Upper lobe of right lung (tissue), 1 donor: Measurements from ENCODE around the gene TAS1R3. TPM values are rescaled to one million over a fixed set of nuclear protein-coding genes. Genes with fewer than 3 reads are reported as not detected.

Experiments
- ATAC-seq: fragments of 200-7000 bp; cut with Tn5 transposase; one replicate; pipeline ENCODE4 v1.9.1; 2020; ENCODE audit warnings: mild to moderate bottlenecking, moderate library complexity
- DNase-seq: peaks from one replicate; pipeline ENCODE4 v3.0.0-alpha.2; 2020
- H3K27ac ChIP-seq: fragments of 200-600 bp; one replicate; pipeline ENCODE4 v1.8.0; 2022
- H3K27me3 ChIP-seq: fragments of 200-600 bp; one replicate; pipeline ENCODE4 v1.8.0; 2022; ENCODE audit warnings: mild to moderate bottlenecking
- H3K36me3 ChIP-seq: fragments of 200-600 bp; one replicate; pipeline ENCODE4 v1.8.0; 2022
- H3K4me1 ChIP-seq: fragments of 200-600 bp; one replicate; pipeline ENCODE4 v1.8.0; 2022
- H3K4me3 ChIP-seq: fragments of 200-600 bp; one replicate; pipeline ENCODE4 v1.8.0; 2022; ENCODE audit warnings: mild to moderate bottlenecking
- H3K9me3 ChIP-seq: fragments of 200-600 bp; one replicate; pipeline ENCODE4 v1.8.0; 2022
- CTCF ChIP-seq: fragments of 200-600 bp; IDR thresholded peaks from one replicate; pipeline ENCODE4 v1.8.0; 2022; ENCODE audit warnings: antibody characterized with exemption
- intact Hi-C: fragments of 100-400 bp; cut with DNase I; formaldehyde crosslinking; loops from one replicate; pipeline ENCODE4 v1.11.0; 2022
- microRNA-seq: library from miRNA; unstranded; fragments of <30 nt; microRNA quantifications from one replicate; pipeline ENCODE4 v1.2.0, GENCODE V29; 2020; ENCODE audit warnings: borderline microRNAs expressed
- total RNA-seq: library from RNA; stranded (reverse); fragmentation: NEBNext Ultra II Directional; extraction: Animal tissue kit (Norgen Biotek cat#: 25700); gene quantifications from one replicate; pipeline ENCODE4 v1.2.1, GENCODE V29; 2021
- donor health status: DM: no; HTN: yes; CAD: no; lungs with severe emphysema.

Gene TAS1R3
- total RNA-seq, 1 donor from 2014 or later: 0.32 TPM

- intact Hi-C loops: no loop called here
- peak; percentile 12 for ATAC-seq
Measured at GRCh38 chr1:1381294-1381693, 50.2 kb downstream of the TAS1R3 start.

More at GRCh38 chr1:1381294-1381693, 50.2 kb downstream of the TAS1R3 start:
- no peak for DNase-seq
- Histone ChIP-seq H3K27me3 (no peaks in the 10 kb centered on the region), H3K4me1 (no peaks in the 10 kb centered on the region), H3K9me3 (no peaks in the 10 kb centered on the region), H3K36me3 (peaks cover 10% of the 10 kb centered on the region), H3K27ac (no peak overlapping the region), H3K4me3 (no peak overlapping the region)
- TF ChIP-seq CTCF: no peak

Small RNAs within 50 kb of the gene (microRNA-seq; reads per million reads assigned to microRNA genes)
- gene MIR6726: 0.66 reads per million
- not detected for gene MIR6727
- gene MIR6808: 0.50 reads per million

Other genes starting within 250 kb of the TAS1R3 start
- 9.7 TPM for gene C1orf159, start 215.2 kb upstream of the TAS1R3 start, total RNA-seq
- not detected for gene TTLL10, start 157.4 kb upstream of the TAS1R3 start, total RNA-seq
- 0.98 TPM for gene TNFRSF18, start 124.7 kb upstream of the TAS1R3 start, total RNA-seq
- gene TNFRSF4, start 117.1 kb upstream of the TAS1R3 start, total RNA-seq: 7.7 TPM
- 132 TPM for gene SDF4, start 99.3 kb upstream of the TAS1R3 start, total RNA-seq
- gene B3GALT6, start 99.0 kb upstream of the TAS1R3 start, total RNA-seq: 16.7 TPM
- 2.6 TPM for gene C1QTNF12, start 84.6 kb upstream of the TAS1R3 start, total RNA-seq
- gene UBE2J2, start 57.4 kb upstream of the TAS1R3 start, total RNA-seq: 52.5 TPM
- 3.6 TPM for gene SCNN1D, start 50.8 kb upstream of the TAS1R3 start, total RNA-seq
- gene ACAP3, start 23.4 kb upstream of the TAS1R3 start, total RNA-seq: 55.2 TPM
- 14.2 TPM for gene PUSL1, start 22.7 kb upstream of the TAS1R3 start, total RNA-seq
- 81.9 TPM for gene INTS11, start 6.6 kb upstream of the TAS1R3 start, total RNA-seq
- gene CPTP, start 6.5 kb upstream of the TAS1R3 start, total RNA-seq: 20.4 TPM
- gene DVL1, start 18.1 kb downstream of the TAS1R3 start, total RNA-seq: 66.0 TPM
- 66.3 TPM for gene MXRA8, start 27.3 kb downstream of the TAS1R3 start, total RNA-seq
- 92.1 TPM for gene AURKAIP1, start 43.9 kb downstream of the TAS1R3 start, total RNA-seq
- gene CCNL2, start 68.1 kb downstream of the TAS1R3 start, total RNA-seq: 165 TPM
- 80.7 TPM for gene MRPL20, start 76.0 kb downstream of the TAS1R3 start, total RNA-seq
- 21.5 TPM for gene ANKRD65, start 90.0 kb downstream of the TAS1R3 start, total RNA-seq
- gene VWA1, start 104.4 kb downstream of the TAS1R3 start, total RNA-seq: 87.4 TPM
- 10.4 TPM for gene ATAD3C, start 118.4 kb downstream of the TAS1R3 start, total RNA-seq
- 24.3 TPM for gene ATAD3B, start 140.5 kb downstream of the TAS1R3 start, total RNA-seq
- gene ATAD3A, start 180.9 kb downstream of the TAS1R3 start, total RNA-seq: 21.9 TPM
- 2.9 TPM for gene TMEM240, start 209.3 kb downstream of the TAS1R3 start, total RNA-seq
- 125 TPM for gene SSU72, start 243.6 kb downstream of the TAS1R3 start, total RNA-seq